ENCODE results near the gene FAM53B.

FAM53B gene

DNA sequence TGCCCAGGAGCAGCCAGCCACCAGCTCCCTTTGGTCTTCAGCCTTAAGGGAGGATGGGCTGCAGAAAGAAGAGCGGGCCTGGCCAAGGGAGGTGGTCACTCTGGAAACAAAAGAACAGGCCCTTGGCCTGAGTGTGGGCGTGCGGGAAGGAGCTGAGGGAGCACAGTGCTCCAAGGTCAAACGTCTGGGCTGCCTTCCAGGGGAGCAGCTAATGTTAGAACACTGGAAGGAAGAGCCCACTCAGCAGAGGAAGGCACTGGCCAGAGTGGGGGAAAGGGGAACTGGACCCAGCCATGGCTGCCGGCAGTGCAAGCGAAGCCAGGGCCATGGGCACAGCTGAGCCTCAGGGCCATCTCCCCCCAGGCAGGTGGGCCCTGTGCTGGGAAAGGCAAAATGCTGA lies 42.7 kb downstream of the FAM53B start:
- Histone ChIP-seq H3K27me3 (ENCODE audit: insufficient read depth, low read depth) (no peaks in the 10 kb centered on the region), H4K20me1 (ENCODE audit: insufficient read depth) (no peaks in the 10 kb centered on the region), H3K4me3 (IDR thresholded peaks at IDR 0.05; ENCODE audit: insufficient read depth, low read depth, low read length) (no peak overlapping the region), H3K4me1 (ENCODE audit: low read depth, poor library complexity, severe bottlenecking) (peaks cover 41% of the 10 kb centered on the region), H3K36me3 (ENCODE audit: insufficient read depth) (no peaks in the 10 kb centered on the region), H3K4me2 (no peak overlapping the region), H3K9ac (no peak overlapping the region), H3K27ac (no peak overlapping the region), H2AFZ (ENCODE audit: low read depth) (no peak overlapping the region), H3K79me2 (ENCODE audit: insufficient read depth, low read depth) (no peaks in the 10 kb centered on the region)
- TF ChIP-seq, protein P1, sequence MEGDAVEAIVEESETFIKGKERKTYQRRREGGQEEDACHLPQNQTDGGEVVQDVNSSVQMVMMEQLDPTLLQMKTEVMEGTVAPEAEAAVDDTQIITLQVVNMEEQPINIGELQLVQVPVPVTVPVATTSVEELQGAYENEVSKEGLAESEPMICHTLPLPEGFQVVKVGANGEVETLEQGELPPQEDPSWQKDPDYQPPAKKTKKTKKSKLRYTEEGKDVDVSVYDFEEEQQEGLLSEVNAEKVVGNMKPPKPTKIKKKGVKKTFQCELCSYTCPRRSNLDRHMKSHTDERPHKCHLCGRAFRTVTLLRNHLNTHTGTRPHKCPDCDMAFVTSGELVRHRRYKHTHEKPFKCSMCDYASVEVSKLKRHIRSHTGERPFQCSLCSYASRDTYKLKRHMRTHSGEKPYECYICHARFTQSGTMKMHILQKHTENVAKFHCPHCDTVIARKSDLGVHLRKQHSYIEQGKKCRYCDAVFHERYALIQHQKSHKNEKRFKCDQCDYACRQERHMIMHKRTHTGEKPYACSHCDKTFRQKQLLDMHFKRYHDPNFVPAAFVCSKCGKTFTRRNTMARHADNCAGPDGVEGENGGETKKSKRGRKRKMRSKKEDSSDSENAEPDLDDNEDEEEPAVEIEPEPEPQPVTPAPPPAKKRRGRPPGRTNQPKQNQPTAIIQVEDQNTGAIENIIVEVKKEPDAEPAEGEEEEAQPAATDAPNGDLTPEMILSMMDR (conservative IDR thresholded peaks at IDR 0.05; ENCODE audit: low read depth, low read length): no peak

DNA sequence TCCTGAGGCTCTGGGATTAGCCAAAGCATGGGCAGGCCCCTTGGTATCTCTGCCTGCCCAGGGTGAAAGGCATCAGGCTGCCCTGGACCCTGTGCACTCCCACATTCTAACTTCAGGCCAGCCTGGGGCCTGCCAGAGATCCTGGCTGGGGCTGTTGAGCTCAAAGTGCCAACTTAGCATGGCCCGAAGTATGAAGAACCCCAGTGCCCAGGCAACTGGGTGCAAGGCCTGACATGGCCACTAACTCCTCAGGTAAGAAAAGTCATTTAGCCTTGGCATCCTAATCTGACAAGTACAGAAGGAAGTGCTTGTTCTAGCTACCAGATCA lies 43.2 kb downstream of the FAM53B start:
- Histone ChIP-seq H3K4me2 (no peak overlapping the region), H3K4me3 (IDR thresholded peaks at IDR 0.05; ENCODE audit: insufficient read depth, low read depth, low read length) (no peak overlapping the region), H4K20me1 (ENCODE audit: insufficient read depth) (no peaks in the 10 kb centered on the region), H3K9ac (no peak overlapping the region), H3K79me2 (ENCODE audit: insufficient read depth, low read depth) (0 out of 2 replicates have a peak, but pooled peaks cover 1% of the 10 kb centered on the region), H2AFZ (ENCODE audit: low read depth) (no peak overlapping the region), H3K27ac (no peak overlapping the region), H3K36me3 (ENCODE audit: insufficient read depth) (no peaks in the 10 kb centered on the region), H3K27me3 (ENCODE audit: insufficient read depth, low read depth) (no peaks in the 10 kb centered on the region), H3K4me1 (ENCODE audit: low read depth, poor library complexity, severe bottlenecking) (peaks cover 46% of the 10 kb centered on the region)
- TF ChIP-seq, protein P1 (conservative IDR thresholded peaks at IDR 0.05; ENCODE audit: low read depth, low read length): no peak

DNA sequence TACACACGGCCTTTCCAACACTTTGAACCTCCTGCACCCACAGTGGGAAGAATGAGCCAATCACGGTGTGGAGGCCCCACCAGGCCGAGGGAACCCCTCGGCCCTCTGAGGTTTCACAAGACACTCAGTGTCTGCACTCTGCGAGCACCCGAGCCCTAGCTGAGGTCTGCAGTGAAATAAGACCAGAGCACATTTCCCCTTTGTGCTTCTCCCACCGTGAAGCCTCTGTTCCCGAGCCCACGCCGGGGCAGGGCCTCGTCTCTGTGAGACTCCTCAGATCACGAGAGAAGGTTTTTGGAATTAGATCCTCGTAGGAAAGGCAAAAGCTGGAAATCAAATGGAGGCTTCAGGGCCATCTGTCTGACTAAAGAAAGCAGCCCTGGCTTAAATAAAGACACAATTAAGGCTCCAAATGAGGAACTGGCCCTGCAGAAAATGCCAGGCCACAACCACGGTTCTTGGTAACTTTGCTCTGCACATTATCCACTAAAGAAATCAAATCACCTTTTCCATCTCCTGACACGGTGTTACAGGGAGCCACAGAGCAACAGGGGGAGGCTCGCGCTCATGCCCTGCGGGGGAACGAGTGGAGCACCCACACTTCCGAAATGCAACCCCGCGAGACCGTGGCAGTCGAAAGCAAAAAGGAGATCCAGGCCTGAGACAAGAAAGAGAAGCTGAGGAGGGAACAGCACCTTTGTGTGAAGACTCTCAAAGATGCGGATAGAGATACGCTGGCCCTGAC lies 43.7 kb downstream of the FAM53B start:
- H4K20me1 ChIP-seq (ENCODE audit: insufficient read depth): no peaks in the 10 kb centered on the region
- H3K79me2 ChIP-seq (ENCODE audit: insufficient read depth, low read depth): 0 out of 2 replicates have a peak, but pooled peaks cover 6% of the 10 kb centered on the region
- TF ChIP-seq, protein P1 (conservative IDR thresholded peaks at IDR 0.05; ENCODE audit: low read depth, low read length): no peak
- no peak overlapping the region for H2AFZ ChIP-seq (ENCODE audit: low read depth)
- H3K4me2 ChIP-seq: no peak overlapping the region
- no peak overlapping the region for H3K9ac ChIP-seq
- H3K27me3 ChIP-seq (ENCODE audit: insufficient read depth, low read depth): no peaks in the 10 kb centered on the region
- no peak overlapping the region for H3K4me3 ChIP-seq (IDR thresholded peaks at IDR 0.05; ENCODE audit: insufficient read depth, low read depth, low read length)
- H3K36me3 ChIP-seq (ENCODE audit: insufficient read depth): no peaks in the 10 kb centered on the region
- H3K27ac ChIP-seq: no peak overlapping the region
- peaks cover 51% of the 10 kb centered on the region for H3K4me1 ChIP-seq (ENCODE audit: low read depth, poor library complexity, severe bottlenecking)

DNA sequence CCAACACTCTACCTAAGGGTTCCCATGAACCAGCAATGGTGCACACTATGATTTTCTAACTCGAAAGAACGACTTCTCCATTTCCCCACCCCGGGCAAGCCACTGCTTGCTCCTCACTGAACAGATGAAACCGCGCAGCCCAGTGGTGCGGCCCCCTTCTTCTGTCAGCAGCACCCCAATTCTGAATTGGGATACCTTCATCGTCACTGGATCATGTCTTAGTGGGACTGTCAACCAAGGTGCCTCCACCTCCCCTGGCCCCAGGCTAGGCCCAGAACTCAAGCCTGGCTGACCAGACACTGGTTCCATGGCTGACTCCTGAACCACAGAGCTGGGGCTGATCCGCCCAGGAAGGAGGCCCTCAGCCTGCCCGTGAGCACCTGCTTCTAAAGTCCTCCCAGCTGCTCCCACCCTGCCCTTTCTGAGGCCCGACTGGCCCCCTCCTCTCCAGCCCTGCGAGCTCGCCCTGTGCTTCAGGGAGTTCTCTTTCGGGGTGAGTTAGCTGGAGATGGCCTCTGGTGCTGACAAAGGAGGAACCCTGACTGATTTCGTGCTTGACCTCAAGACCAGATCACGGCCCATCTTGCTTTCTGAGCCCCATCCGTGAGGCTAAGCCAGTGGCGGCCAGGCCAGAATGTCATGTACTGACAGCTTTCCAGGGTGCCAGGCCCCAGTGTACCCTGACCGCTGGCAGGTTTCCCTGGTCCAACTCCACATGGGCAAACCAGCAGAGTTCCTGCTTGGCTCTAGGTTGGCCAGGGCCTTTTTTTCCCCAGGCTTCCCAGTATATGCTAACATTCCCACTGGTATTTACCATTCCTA lies 44.5 kb downstream of the FAM53B start:
- no peak overlapping the region for H2AFZ ChIP-seq (ENCODE audit: low read depth)
- no peaks in the 10 kb centered on the region for H3K36me3 ChIP-seq (ENCODE audit: insufficient read depth)
- H3K27me3 ChIP-seq (ENCODE audit: insufficient read depth, low read depth): no peaks in the 10 kb centered on the region
- H3K9ac ChIP-seq: no peak overlapping the region
- TF ChIP-seq, protein P1 (conservative IDR thresholded peaks at IDR 0.05; ENCODE audit: low read depth, low read length): no peak
- no peak overlapping the region for H3K27ac ChIP-seq
- peaks cover 59% of the 10 kb centered on the region for H3K4me1 ChIP-seq (ENCODE audit: low read depth, poor library complexity, severe bottlenecking)
- H3K4me3 ChIP-seq (IDR thresholded peaks at IDR 0.05; ENCODE audit: insufficient read depth, low read depth, low read length): no peak overlapping the region
- H3K4me2 ChIP-seq: no peak overlapping the region; the same call in 1 of the 2 replicates
- no peaks in the 10 kb centered on the region for H4K20me1 ChIP-seq (ENCODE audit: insufficient read depth)
- 0 out of 2 replicates have a peak, but pooled peaks cover 8% of the 10 kb centered on the region for H3K79me2 ChIP-seq (ENCODE audit: insufficient read depth, low read depth)
